H1 (cell line): Measurements from ENCODE around the gene RBBP9. TPM values are rescaled to one million over a fixed set of nuclear protein-coding genes. Genes with fewer than 3 reads are reported as not detected.

Source experiments
- CTCF ChIA-PET: fragments of 300-600 bp; sonication (Branson Sonifier 250); formaldehyde crosslinking; loops from one replicate; lab custom pipeline; 2021; ENCODE audit not compliant: partially characterized antibody; lab: Charles Lee
- POLR2A ChIA-PET: fragments of 300-600 bp; sonication (Branson Sonifier 250); formaldehyde crosslinking; loops from one replicate; lab custom pipeline; 2021; ENCODE audit warnings: inconsistent platforms; ENCODE audit not compliant: partially characterized antibody; lab: Charles Lee
- DNase-seq, 2 experiments: peaks; one replicate each; pipeline versions ENCODE4 v3.0.0 to v3.0.0-alpha.2; 2010 to 2022; ENCODE audit warnings: low spot score in 2 of 2, low read depth in 1 of 2, mixed read lengths in 1 of 2
- FAIRE-seq: peaks from 2 replicates; lab custom pipeline; 2011; peaks lifted over from hg19 to GRCh38; lab: Jason Lieb, UNC
- H2AFZ ChIP-seq: 2 replicates; pipeline ENCODE4 v1.8.1; 2012; ENCODE audit warnings: low read length, inconsistent platforms
- H2AK5ac ChIP-seq: 2 replicates; pipeline ENCODE4 v1.6.1; 2013; ENCODE audit warnings: low read depth, low read length
- H2BK120ac ChIP-seq: replicated peaks from 2 replicates; pipeline ENCODE3; 2013; ENCODE audit warnings: low read depth, low read length, inconsistent platforms
- H2BK12ac ChIP-seq: 2 replicates; pipeline ENCODE4 v1.6.1; 2013; ENCODE audit warnings: low read depth, low read length
- H2BK15ac ChIP-seq: 2 replicates; pipeline ENCODE4 v1.6.1; 2013; ENCODE audit warnings: low read length
- H2BK20ac ChIP-seq: 2 replicates; pipeline ENCODE4 v1.6.1; 2013; ENCODE audit warnings: low read length
- H2BK5ac ChIP-seq: 2 replicates; pipeline ENCODE4 v1.6.1; 2013; ENCODE audit warnings: low read depth, low read length
- H3K14ac ChIP-seq: 2 replicates; pipeline ENCODE4 v1.6.1; 2013; ENCODE audit warnings: inconsistent platforms; ENCODE audit not compliant: insufficient read length
- H3K18ac ChIP-seq: 2 replicates; pipeline ENCODE4 v1.6.1; 2013; ENCODE audit warnings: low read length; ENCODE audit errors: extremely low read depth
- H3K23ac ChIP-seq: 2 replicates; pipeline ENCODE4 v1.6.1; 2013; ENCODE audit warnings: inconsistent platforms; ENCODE audit not compliant: insufficient read length
- H3K23me2 ChIP-seq: 2 replicates; pipeline ENCODE4 v1.6.1; 2013; ENCODE audit warnings: low read depth, low read length
- H3K27ac ChIP-seq: 2 replicates; pipeline ENCODE4 v1.6.1; 2011; ENCODE audit warnings: low read depth, low read length, inconsistent platforms
- H3K27me3 ChIP-seq, 4 experiments: replicated peaks in 1 of 4; 1 replicate in 1 of 4; 2 replicates in 3 of 4; pipeline versions ENCODE4 v1.6.1 to v1.8.1; 2011 to 2013; ENCODE audit warnings: low read length in 3 of 4, mild to moderate bottlenecking in 3 of 4, inconsistent platforms in 2 of 4, mixed read lengths in 2 of 4, moderate library complexity in 1 of 4; ENCODE audit not compliant: control insufficient read depth in 3 of 4, insufficient read depth in 3 of 4; ENCODE audit errors: extremely low read depth in 1 of 4
- H3K36me3 ChIP-seq, 4 experiments: 2 replicates each; pipeline versions ENCODE4 v1.6.1 to v1.8.1; 2011 to 2013; ENCODE audit warnings: mild to moderate bottlenecking in 4 of 4, low read length in 3 of 4, moderate library complexity in 2 of 4, control low read depth in 1 of 4, inconsistent platforms in 1 of 4; ENCODE audit not compliant: insufficient read depth in 4 of 4, control insufficient read depth in 2 of 4
- H3K4ac ChIP-seq: replicated peaks from 2 replicates; pipeline ENCODE3; 2013; ENCODE audit warnings: low read length, low read depth, mixed read lengths, inconsistent platforms; ENCODE audit not compliant: insufficient read length
- H3K4me1 ChIP-seq, 4 experiments: replicated peaks in 1 of 4; 1 replicate in 1 of 4; 2 replicates in 3 of 4; pipeline versions ENCODE4 v1.6.1 to v1.8.1; 2011 to 2013; ENCODE audit warnings: low read length in 3 of 4, inconsistent platforms in 2 of 4, mixed read lengths in 1 of 4; ENCODE audit not compliant: insufficient read depth in 4 of 4, control insufficient read depth in 3 of 4
- H3K4me2 ChIP-seq, 2 experiments: 2 replicates each; pipeline versions ENCODE4 v1.6.1 to v1.8.1; 2011 to 2013; ENCODE audit warnings: low read depth in 2 of 2, low read length in 2 of 2, control low read depth in 1 of 2, inconsistent platforms in 1 of 2, mild to moderate bottlenecking in 1 of 2; ENCODE audit not compliant: insufficient read depth in 1 of 2
- H3K4me3 ChIP-seq, 4 experiments: fragments of 200-600, 300-600 bp in 1 of 4; sonication (generic), shearing (Covaris generic), sonication (Bioruptor Twin) in 1 of 4; 2 replicates each; pipeline versions ENCODE4 v1.5.1 to v1.8.1; 2011 to 2016; ENCODE audit warnings: low read length in 4 of 4, low read depth in 3 of 4, control low read depth in 2 of 4, inconsistent platforms in 2 of 4, mild to moderate bottlenecking in 2 of 4, mixed read lengths in 1 of 4, moderate library complexity in 1 of 4; ENCODE audit not compliant: insufficient read depth in 2 of 4; ENCODE audit errors: extremely low read depth in 1 of 4
- H3K56ac ChIP-seq: replicated peaks from 2 replicates; pipeline ENCODE3; 2013; ENCODE audit warnings: low read depth, mild to moderate bottlenecking, mixed read lengths, low read length, inconsistent platforms; ENCODE audit not compliant: insufficient read length
- H3K79me1 ChIP-seq: 2 replicates; pipeline ENCODE4 v1.6.1; 2013; ENCODE audit warnings: low read depth, low read length, control low read depth
- H3K79me2 ChIP-seq, 2 experiments: 2 replicates each; pipeline versions ENCODE4 v1.6.1 to v1.8.1; 2012 to 2013; ENCODE audit warnings: low read length in 2 of 2, mild to moderate bottlenecking in 2 of 2, inconsistent platforms in 1 of 2; ENCODE audit not compliant: insufficient read depth in 2 of 2, control insufficient read depth in 1 of 2
- H3K9ac ChIP-seq, 4 experiments: replicated peaks in 1 of 4; 1 replicate in 1 of 4; 2 replicates in 3 of 4; pipeline versions ENCODE4 v1.6.1 to v1.8.1; 2011 to 2013; ENCODE audit warnings: low read depth in 3 of 4, low read length in 3 of 4, control low read depth in 2 of 4, mild to moderate bottlenecking in 2 of 4, moderate library complexity in 2 of 4, inconsistent platforms in 1 of 4; ENCODE audit errors: extremely low read depth in 1 of 4
- H3K9me3 ChIP-seq, 2 experiments: 2 replicates each; pipeline versions ENCODE4 v1.6.1 to v1.8.1; 2012 to 2013; ENCODE audit warnings: mild to moderate bottlenecking in 2 of 2, moderate library complexity in 2 of 2, control low read depth in 1 of 2, inconsistent platforms in 1 of 2, low read depth in 1 of 2, low read length in 1 of 2, mixed read lengths in 1 of 2; ENCODE audit not compliant: insufficient read depth in 2 of 2
- H4K20me1 ChIP-seq, 2 experiments: replicated peaks in 1 of 2; 2 replicates each; pipeline versions ENCODE3 to v1.8.1; 2011 to 2013; ENCODE audit warnings: inconsistent platforms in 2 of 2, low read length in 2 of 2, mild to moderate bottlenecking in 1 of 2; ENCODE audit not compliant: insufficient read depth in 2 of 2, control insufficient read depth in 1 of 2
- H4K5ac ChIP-seq: 2 replicates; pipeline ENCODE4 v1.6.1; 2013; ENCODE audit warnings: low read length, low read depth, mixed read lengths, inconsistent platforms; ENCODE audit not compliant: insufficient read length
- H4K8ac ChIP-seq: 2 replicates; pipeline ENCODE4 v1.8.0; 2013; ENCODE audit warnings: mild to moderate bottlenecking, moderate library complexity, low read length, inconsistent platforms; ENCODE audit not compliant: insufficient read depth; ENCODE audit errors: extremely low read depth
- H4K91ac ChIP-seq: replicated peaks from 2 replicates; pipeline ENCODE3; 2013; ENCODE audit warnings: low read length, mixed read lengths, inconsistent platforms; ENCODE audit not compliant: insufficient read length
- BACH1 ChIP-seq: IDR thresholded peaks from 2 replicates; pipeline ENCODE4 v1.6.1; 2012; ENCODE audit warnings: low read length, improper control_type of control experiment
- CHD1 ChIP-seq: IDR thresholded peaks from 2 replicates; pipeline ENCODE4 v1.6.1; 2012; ENCODE audit warnings: low read depth, low read length, improper control_type of control experiment
- EGR1 ChIP-seq: IDR thresholded peaks from 2 replicates; pipeline ENCODE4 v1.6.1; 2011; ENCODE audit warnings: low read depth, low read length, borderline replicate concordance
- HDAC2 ChIP-seq, 2 experiments: fragments of 300-600 bp in 1 of 2; sonication (generic) in 1 of 2; IDR thresholded peaks; 2 replicates each; pipeline ENCODE4 v1.6.1; 2011 to 2012; ENCODE audit warnings: low read depth in 2 of 2, low read length in 2 of 2, mild to moderate bottlenecking in 2 of 2, moderate library complexity in 2 of 2, borderline replicate concordance in 1 of 2, inconsistent platforms in 1 of 2
- JUND ChIP-seq: IDR thresholded peaks from 2 replicates; pipeline ENCODE4 v1.6.1; 2011; ENCODE audit warnings: mild to moderate bottlenecking, improper control_type of control experiment, low read length
- KDM1A ChIP-seq: fragments of 200-600, 300-600 bp; sonication (generic); IDR thresholded peaks from 2 replicates; pipeline ENCODE4 v1.7.1; 2016; ENCODE audit warnings: mild to moderate bottlenecking, low read length, borderline replicate concordance
- NRF1 ChIP-seq: IDR thresholded peaks from 2 replicates; pipeline ENCODE4 v1.6.1; 2011; ENCODE audit warnings: mild to moderate bottlenecking, low read depth, low read length, improper control_type of control experiment
- POLR2A ChIP-seq, 2 experiments: IDR thresholded peaks; 1 replicate in 1 of 2; 2 replicates in 1 of 2; pipeline ENCODE4 v1.6.1; 2011; ENCODE audit warnings: low read depth in 2 of 2, low read length in 2 of 2, mild to moderate bottlenecking in 2 of 2; ENCODE audit errors: control extremely low read depth in 1 of 2
- SAP30 ChIP-seq: fragments of 300-600 bp; sonication (generic); IDR thresholded peaks from 2 replicates; pipeline ENCODE4 v1.7.1; 2012; ENCODE audit warnings: low read length, moderate library complexity, mild to moderate bottlenecking, inconsistent platforms; ENCODE audit not compliant: insufficient read depth, insufficient replicate concordance
- SIX5 ChIP-seq: IDR thresholded peaks from 2 replicates; pipeline ENCODE4 v1.6.1; 2011; ENCODE audit warnings: mild to moderate bottlenecking, low read depth, low read length
- SP2 ChIP-seq: IDR thresholded peaks from 2 replicates; pipeline ENCODE4 v1.6.1; 2012; ENCODE audit warnings: mild to moderate bottlenecking, low read length, inconsistent platforms
- TAF7 ChIP-seq: optimal IDR thresholded peaks from 2 replicates; pipeline ENCODE3; 2011; ENCODE audit warnings: low read depth, mild to moderate bottlenecking, inconsistent platforms, low read length, moderate library complexity, borderline replicate concordance
- YY1 ChIP-seq: IDR thresholded peaks from 2 replicates; pipeline ENCODE4 v1.6.1; 2011; ENCODE audit warnings: low read depth, mild to moderate bottlenecking, low read length
- ZNF274 ChIP-seq: IDR thresholded peaks from 2 replicates; pipeline ENCODE4 v1.7.0; 2012; ENCODE audit warnings: low read length, borderline replicate concordance; ENCODE audit errors: extremely low read depth
- WGBS, 2 experiments: shearing (Covaris generic) in 1 of 2; methylation state at CpG; one replicate each; pipeline versions ENCODE4 v1.1.6 to v1.1.7; 2013 to 2015; ENCODE audit warnings: low lambda C conversion rate in 2 of 2, mixed read lengths in 2 of 2, inconsistent platforms in 1 of 2, low coverage in 1 of 2, missing lambda C conversion rate in 1 of 2; ENCODE audit not compliant: insufficient replicate concordance in 2 of 2, insufficient coverage in 1 of 2, insufficient read length in 1 of 2; ENCODE audit errors: extremely low coverage in 1 of 2, missing lambda C conversion rate in 1 of 2; 5-methylcytosine and 5-hydroxymethylcytosine counted together
- polyA plus RNA-seq, 7 experiments: library from polyadenylated mRNA; depleted of rRNA in 3 of 7; stranded (reverse) in 5 of 7; unstranded in 2 of 7; fragments of >200 nt in 5 of 7; fragments of 200-250 nt in 2 of 7; gene quantifications; 1 replicate in 5 of 7; 2 replicates in 1 of 7; 4 replicates in 1 of 7; pipeline versions ENCODE4 v1.2.1 to v1.2.3, GENCODE V29; 2011 to 2013; ENCODE audit warnings: missing spikeins in 2 of 7, mixed read lengths in 2 of 7
- total RNA-seq: library from RNA; stranded (reverse); fragmentation: NEBNext Ultra II Directional; extraction: Animal tissue kit (Norgen Biotek cat#: 25700); gene quantifications from 2 replicates; pipeline ENCODE4 v1.2.1, GENCODE V29; 2021
- TF ChIP-seq, protein P1 (sequence below): IDR thresholded peaks from 2 replicates; pipeline ENCODE4 v1.6.1; 2011; ENCODE audit warnings: low read depth, mild to moderate bottlenecking, low read length; ENCODE audit not compliant: insufficient read depth

The RBBP9 gene
- total and polyA plus RNA-seq, 2 of the 8 experiments (the other 6 are each of a cell fraction or from before 2014, with no cell fraction given), result 9.5 to 13.5 TPM

DNA sequence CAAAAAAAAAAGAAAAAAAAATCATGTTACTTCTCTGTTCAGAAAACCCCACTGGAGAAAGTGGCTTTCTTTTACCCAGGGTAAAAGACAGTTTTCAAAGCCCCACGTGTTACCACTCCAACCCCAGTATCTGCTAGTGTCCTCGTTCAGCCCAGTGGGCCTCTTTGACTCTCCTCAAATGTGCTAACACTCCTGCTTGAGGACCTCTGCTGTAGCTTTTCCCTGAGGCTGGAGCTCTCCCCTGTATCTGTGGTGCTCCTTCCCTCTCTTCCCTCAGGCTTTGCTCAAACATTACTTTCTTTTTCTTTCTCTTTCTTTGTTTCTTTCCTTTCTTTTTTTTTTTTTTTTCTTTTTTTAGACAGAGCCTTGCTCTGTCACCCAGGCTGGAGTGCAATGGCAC is 26.0 kb upstream of the RBBP9 start:
- no peak overlapping the region for H3K14ac ChIP-seq
- H3K4me3 ChIP-seq, result no peak overlapping the region
- no peak overlapping the region for H2BK12ac ChIP-seq
- H2BK120ac ChIP-seq, result no peak overlapping the region
- H4K20me1 ChIP-seq, result peaks cover 0 to 1% of the 10 kb centered on the region in 2 experiments
- ChIA-PET POLR2A (interaction anchor here (0.7 kb wide), 1 partner anchor 252 kb away, joined by 3 read pairs; no protein-coding TSS in a partner anchor), CTCF (no interaction called here)
- FAIRE-seq, result no peak
- H3K36me3 ChIP-seq, result peaks cover 6 to 42% (median 33%) of the 10 kb centered on the region in 4 experiments; a peak in 7 of 8 replicates
- no peak overlapping the region for H3K18ac ChIP-seq
- no peak overlapping the region for H3K4me2 ChIP-seq
- no peak overlapping the region for H3K9ac ChIP-seq
- no peak overlapping the region for H2AFZ ChIP-seq
- H3K56ac ChIP-seq, result no peak overlapping the region
- no peak overlapping the region for H4K8ac ChIP-seq
- no peak overlapping the region for H2BK20ac ChIP-seq
- H4K91ac ChIP-seq, result no peak overlapping the region
- H3K79me1 ChIP-seq, result no peaks in the 10 kb centered on the region
- H3K79me2 ChIP-seq, result no peaks in the 10 kb centered on the region
- H3K4ac ChIP-seq, result no peak overlapping the region
- no peaks in the 10 kb centered on the region for H3K9me3 ChIP-seq
- no peak overlapping the region for H3K27ac ChIP-seq
- no peak for DNase-seq
- H3K23me2 ChIP-seq, result no peaks in the 10 kb centered on the region
- H3K4me1 ChIP-seq, result no peaks in the 10 kb centered on the region
- no peak overlapping the region for H3K23ac ChIP-seq
- no peaks in the 10 kb centered on the region for H3K27me3 ChIP-seq
- no peak overlapping the region for H4K5ac ChIP-seq
- H2BK15ac ChIP-seq, result no peak overlapping the region
- no peak overlapping the region for H2AK5ac ChIP-seq
- no peak overlapping the region for H2BK5ac ChIP-seq
- 95% methylated on average over 2 of the region's 2 CpGs; no CpG with 5 or more reads in 1 of the 2 experiments for WGBS, 2 experiments
- TF ChIP-seq SAP30, result no peak
- no peak for TF ChIP-seq JUND
- TF ChIP-seq HDAC2 (IDR thresholded peaks at IDR 0.05; ENCODE audit: borderline replicate concordance in 1 of 2, low read depth in 2 of 2, low read length in 2 of 2), result no peak
- TF ChIP-seq, protein P1, sequence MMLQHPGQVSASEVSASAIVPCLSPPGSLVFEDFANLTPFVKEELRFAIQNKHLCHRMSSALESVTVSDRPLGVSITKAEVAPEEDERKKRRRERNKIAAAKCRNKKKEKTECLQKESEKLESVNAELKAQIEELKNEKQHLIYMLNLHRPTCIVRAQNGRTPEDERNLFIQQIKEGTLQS, result no peak
- no peak for TF ChIP-seq ZNF274
- TF ChIP-seq EGR1, result no peak
- TF ChIP-seq SP2, result no peak
- TF ChIP-seq CHD1, result no peak
- TF ChIP-seq KDM1A, result no peak
- no peak for TF ChIP-seq TAF7
- TF ChIP-seq YY1, result no peak
- TF ChIP-seq SIX5, result no peak
- no peak for TF ChIP-seq BACH1
- TF ChIP-seq POLR2A (IDR thresholded peaks at IDR 0.05; ENCODE audit: control extremely low read depth in 1 of 2, low read depth in 2 of 2, low read length in 2 of 2), result no peak
- no peak for TF ChIP-seq NRF1
